K562 (cell line): ENCODE data around the gene SYNGR4. TPM values are rescaled to one million over a fixed set of nuclear protein-coding genes. Genes with fewer than 3 reads are reported as not detected.

Source experiments
- CBX1 ChIP-seq: sonication (generic); IDR thresholded peaks from 2 replicates; pipeline ENCODE4 v1.6.1; 2016; ENCODE audit warnings: antibody characterized with exemption, low read depth, mild to moderate bottlenecking
- CBX8 ChIP-seq: fragments of 200-600 bp; sonication (generic); IDR thresholded peaks from 2 replicates; pipeline ENCODE4 v1.6.1; 2012; ENCODE audit warnings: borderline replicate concordance, mixed run types, low read depth, mild to moderate bottlenecking, moderate library complexity, mixed read lengths, low read length, control low read depth, inconsistent platforms; ENCODE audit not compliant: poor library complexity, severe bottlenecking; ENCODE audit errors: extremely low read depth
- E2F3 ChIP-seq: fragments of 250-450 bp; sonication (Bioruptor Pico); IDR thresholded peaks from 2 replicates; pipeline ENCODE4 v1.4.0; 2020; ENCODE audit warnings: mild to moderate bottlenecking
- EWSR1 ChIP-seq: fragments of 450-650 bp; IDR thresholded peaks from 2 replicates; pipeline ENCODE4 v1.6.1; 2018; ENCODE audit warnings: borderline replicate concordance, mild to moderate bottlenecking, low read depth, moderate library complexity; ENCODE audit not compliant: partially characterized antibody
- LCOR ChIP-seq: sonication (generic); formaldehyde crosslinking; IDR thresholded peaks from 2 replicates; pipeline ENCODE4 v1.8.0; 2022; ENCODE audit warnings: mild to moderate bottlenecking, missing genetic modification reagents
- NR1H2 ChIP-seq: sonication (generic); formaldehyde crosslinking; IDR thresholded peaks from 2 replicates; pipeline ENCODE4 v1.4.0; 2020; ENCODE audit warnings: mild to moderate bottlenecking, missing genetic modification reagents
- RBBP5 ChIP-seq: fragments of 200-600 bp; sonication (generic); IDR thresholded peaks from 2 replicates; pipeline ENCODE4 v1.6.1; 2012; ENCODE audit warnings: borderline replicate concordance, mild to moderate bottlenecking, low read length, control low read depth, inconsistent platforms; ENCODE audit not compliant: insufficient read depth, poor library complexity, severe bottlenecking
- RBM22 ChIP-seq: fragments of 200-400 bp; formaldehyde crosslinking; IDR thresholded peaks from 2 replicates; pipeline ENCODE4 v1.6.1; 2018; ENCODE audit warnings: low read length, low read depth; ENCODE audit not compliant: poor library complexity, severe bottlenecking
- RBM39 ChIP-seq: fragments of 200-400 bp; formaldehyde crosslinking; optimal IDR thresholded peaks from 2 replicates; pipeline ENCODE3; 2018; ENCODE audit warnings: low read depth, low read length
- SETDB1 ChIP-seq: IDR thresholded peaks from one replicate; pipeline ENCODE4 v1.6.1; 2012; ENCODE audit warnings: low read length, control low read depth, inconsistent platforms
- SIRT6 ChIP-seq: IDR thresholded peaks from one replicate; pipeline ENCODE4 v1.6.1; 2012; ENCODE audit warnings: low read depth, mild to moderate bottlenecking, control low read depth, inconsistent platforms, low read length, moderate library complexity
- SRSF1 ChIP-seq: fragments of 200-400 bp; formaldehyde crosslinking; IDR thresholded peaks from 2 replicates; pipeline ENCODE4 v1.6.1; 2017; ENCODE audit warnings: mild to moderate bottlenecking, low read depth, low read length, moderate library complexity
- TAF7 ChIP-seq: fragments of 450-650 bp; IDR thresholded peaks from 2 replicates; pipeline ENCODE4 v1.6.1; 2016; ENCODE audit warnings: missing genetic modification characterization, missing compliant biosample characterization
- XRCC3 ChIP-seq: fragments of 450-650 bp; IDR thresholded peaks from 2 replicates; pipeline ENCODE4 v1.6.1; 2017; ENCODE audit warnings: mild to moderate bottlenecking, moderate library complexity
- ZFX ChIP-seq: sonication (generic); formaldehyde crosslinking; IDR thresholded peaks from 2 replicates; pipeline ENCODE4 v1.8.0; 2022; ENCODE audit warnings: mild to moderate bottlenecking, missing genetic modification reagents, moderate library complexity
- ZNF408 ChIP-seq: fragments of 250-450 bp; sonication (Bioruptor Pico); IDR thresholded peaks from 2 replicates; pipeline ENCODE4 v1.4.0; 2020; ENCODE audit warnings: low read depth, mild to moderate bottlenecking, moderate library complexity
- ZNF444 ChIP-seq: fragments of 250-450 bp; sonication (Bioruptor Pico); IDR thresholded peaks from 2 replicates; pipeline ENCODE4 v1.4.0; 2020; ENCODE audit warnings: mild to moderate bottlenecking, moderate library complexity
- ZNF785 ChIP-seq: fragments of 250-450 bp; sonication (Bioruptor Pico); IDR thresholded peaks from 2 replicates; pipeline ENCODE4 v1.4.0; 2020; ENCODE audit warnings: mild to moderate bottlenecking
- polyA plus RNA-seq, 8 experiments: library from polyadenylated mRNA; depleted of rRNA in 4 of 8; stranded (reverse) in 5 of 8; unstranded in 3 of 8; fragments of >200 nt; fragmentation: Nextera tagmentation in 2 of 8; fragmentation: Illumina TruSeq in 1 of 8; extraction: Ambion mirVana in 2 of 8; extraction: Trizol in 1 of 8; gene quantifications; 2 replicates each; pipeline versions ENCODE4 v1.2.1 to v1.2.3, GENCODE V29; 2011 to 2014; ENCODE audit warnings: inconsistent platforms in 1 of 8, missing spikeins in 1 of 8
- total RNA-seq, 7 experiments: library from RNA; depleted of rRNA in 6 of 7; stranded (reverse); fragments of >200 nt in 6 of 7; fragmentation: Illumina TruSeq in 2 of 7; extraction: Trizol in 2 of 7; gene quantifications; 2 replicates each; pipeline versions ENCODE4 v1.2.1 to v1.2.3, GENCODE V29; 2011 to 2021; ENCODE audit warnings: low replicate concordance in 1 of 7
- TF ChIP-seq, protein P1 (sequence below): fragments of 450-650 bp; formaldehyde crosslinking; IDR thresholded peaks from 2 replicates; pipeline ENCODE4 v1.4.0; 2020; ENCODE audit warnings: mild to moderate bottlenecking, moderate library complexity
- TF ChIP-seq, protein P2 (sequence below): fragments of 250-450 bp; sonication (Bioruptor Pico); IDR thresholded peaks from 2 replicates; pipeline ENCODE4 v1.8.0; 2021; ENCODE audit warnings: moderate library complexity, mild to moderate bottlenecking, inconsistent platforms
- TF ChIP-seq, protein P3 (sequence below): sonication (generic); formaldehyde crosslinking; IDR thresholded peaks from 2 replicates; pipeline ENCODE4 v1.8.0; 2023; ENCODE audit warnings: mild to moderate bottlenecking, missing genetic modification reagents

The SYNGR4 gene
- total and polyA plus RNA-seq, 9 of the 15 experiments (the other 6 are each of a cell fraction or from before 2014, with no cell fraction given) = 0.07 to 0.14 TPM; not detected in 7

DNA sequence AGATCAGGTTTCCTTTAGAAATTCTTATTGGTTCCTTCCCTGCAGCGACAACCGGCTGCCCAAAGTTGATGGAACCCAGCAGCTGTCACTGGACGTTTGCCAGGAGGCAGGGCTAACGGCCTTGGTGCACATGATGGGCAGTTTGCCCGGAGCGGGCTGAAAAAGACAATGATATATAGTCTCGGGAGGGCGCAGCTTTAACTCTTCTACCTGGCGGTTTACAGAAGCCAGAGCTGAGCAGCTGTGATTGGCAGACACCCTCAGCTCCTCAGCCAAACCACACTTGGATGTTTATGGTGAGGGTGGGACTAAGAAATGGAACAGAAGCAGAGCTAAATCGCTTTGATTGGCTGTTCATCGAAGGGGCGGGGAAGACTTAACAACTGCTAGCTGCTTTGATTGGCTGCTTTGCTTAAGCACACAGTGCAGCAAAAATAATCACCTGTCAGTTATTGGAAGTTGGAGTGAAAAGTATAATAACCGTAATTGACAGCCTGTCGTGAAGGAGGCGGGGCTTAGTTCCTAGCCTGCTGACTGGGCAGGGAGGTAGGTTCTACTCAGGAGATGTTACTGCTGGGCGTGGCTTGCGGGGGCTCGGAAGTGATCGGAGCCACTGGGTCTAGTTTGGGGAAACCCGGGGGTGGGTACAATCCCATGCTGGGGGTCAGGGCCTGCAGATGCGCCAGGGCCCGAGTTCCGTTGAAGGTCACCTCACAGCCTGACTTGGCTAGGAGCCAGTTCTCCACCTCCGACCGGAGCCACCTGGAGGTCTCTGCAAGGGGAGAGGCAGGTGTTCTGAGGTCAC is 31.3 kb upstream of the SYNGR4 start (continued):
- TF ChIP-seq, protein P1, sequence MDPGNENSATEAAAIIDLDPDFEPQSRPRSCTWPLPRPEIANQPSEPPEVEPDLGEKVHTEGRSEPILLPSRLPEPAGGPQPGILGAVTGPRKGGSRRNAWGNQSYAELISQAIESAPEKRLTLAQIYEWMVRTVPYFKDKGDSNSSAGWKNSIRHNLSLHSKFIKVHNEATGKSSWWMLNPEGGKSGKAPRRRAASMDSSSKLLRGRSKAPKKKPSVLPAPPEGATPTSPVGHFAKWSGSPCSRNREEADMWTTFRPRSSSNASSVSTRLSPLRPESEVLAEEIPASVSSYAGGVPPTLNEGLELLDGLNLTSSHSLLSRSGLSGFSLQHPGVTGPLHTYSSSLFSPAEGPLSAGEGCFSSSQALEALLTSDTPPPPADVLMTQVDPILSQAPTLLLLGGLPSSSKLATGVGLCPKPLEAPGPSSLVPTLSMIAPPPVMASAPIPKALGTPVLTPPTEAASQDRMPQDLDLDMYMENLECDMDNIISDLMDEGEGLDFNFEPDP = no peak
- no peak for TF ChIP-seq TAF7 (tag)
- no peak for TF ChIP-seq SIRT6
- TF ChIP-seq NR1H2 (CRISPR knock-in tag) = no peak
- TF ChIP-seq ZFX (CRISPR knock-in tag) = no peak; the same call in 1 of the 2 replicates
- TF ChIP-seq, protein P2, sequence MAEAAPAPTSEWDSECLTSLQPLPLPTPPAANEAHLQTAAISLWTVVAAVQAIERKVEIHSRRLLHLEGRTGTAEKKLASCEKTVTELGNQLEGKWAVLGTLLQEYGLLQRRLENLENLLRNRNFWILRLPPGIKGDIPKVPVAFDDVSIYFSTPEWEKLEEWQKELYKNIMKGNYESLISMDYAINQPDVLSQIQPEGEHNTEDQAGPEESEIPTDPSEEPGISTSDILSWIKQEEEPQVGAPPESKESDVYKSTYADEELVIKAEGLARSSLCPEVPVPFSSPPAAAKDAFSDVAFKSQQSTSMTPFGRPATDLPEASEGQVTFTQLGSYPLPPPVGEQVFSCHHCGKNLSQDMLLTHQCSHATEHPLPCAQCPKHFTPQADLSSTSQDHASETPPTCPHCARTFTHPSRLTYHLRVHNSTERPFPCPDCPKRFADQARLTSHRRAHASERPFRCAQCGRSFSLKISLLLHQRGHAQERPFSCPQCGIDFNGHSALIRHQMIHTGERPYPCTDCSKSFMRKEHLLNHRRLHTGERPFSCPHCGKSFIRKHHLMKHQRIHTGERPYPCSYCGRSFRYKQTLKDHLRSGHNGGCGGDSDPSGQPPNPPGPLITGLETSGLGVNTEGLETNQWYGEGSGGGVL (CRISPR knock-in tag) = no peak
- no peak for TF ChIP-seq XRCC3
- TF ChIP-seq SRSF1 = no peak
- TF ChIP-seq, protein P3, sequence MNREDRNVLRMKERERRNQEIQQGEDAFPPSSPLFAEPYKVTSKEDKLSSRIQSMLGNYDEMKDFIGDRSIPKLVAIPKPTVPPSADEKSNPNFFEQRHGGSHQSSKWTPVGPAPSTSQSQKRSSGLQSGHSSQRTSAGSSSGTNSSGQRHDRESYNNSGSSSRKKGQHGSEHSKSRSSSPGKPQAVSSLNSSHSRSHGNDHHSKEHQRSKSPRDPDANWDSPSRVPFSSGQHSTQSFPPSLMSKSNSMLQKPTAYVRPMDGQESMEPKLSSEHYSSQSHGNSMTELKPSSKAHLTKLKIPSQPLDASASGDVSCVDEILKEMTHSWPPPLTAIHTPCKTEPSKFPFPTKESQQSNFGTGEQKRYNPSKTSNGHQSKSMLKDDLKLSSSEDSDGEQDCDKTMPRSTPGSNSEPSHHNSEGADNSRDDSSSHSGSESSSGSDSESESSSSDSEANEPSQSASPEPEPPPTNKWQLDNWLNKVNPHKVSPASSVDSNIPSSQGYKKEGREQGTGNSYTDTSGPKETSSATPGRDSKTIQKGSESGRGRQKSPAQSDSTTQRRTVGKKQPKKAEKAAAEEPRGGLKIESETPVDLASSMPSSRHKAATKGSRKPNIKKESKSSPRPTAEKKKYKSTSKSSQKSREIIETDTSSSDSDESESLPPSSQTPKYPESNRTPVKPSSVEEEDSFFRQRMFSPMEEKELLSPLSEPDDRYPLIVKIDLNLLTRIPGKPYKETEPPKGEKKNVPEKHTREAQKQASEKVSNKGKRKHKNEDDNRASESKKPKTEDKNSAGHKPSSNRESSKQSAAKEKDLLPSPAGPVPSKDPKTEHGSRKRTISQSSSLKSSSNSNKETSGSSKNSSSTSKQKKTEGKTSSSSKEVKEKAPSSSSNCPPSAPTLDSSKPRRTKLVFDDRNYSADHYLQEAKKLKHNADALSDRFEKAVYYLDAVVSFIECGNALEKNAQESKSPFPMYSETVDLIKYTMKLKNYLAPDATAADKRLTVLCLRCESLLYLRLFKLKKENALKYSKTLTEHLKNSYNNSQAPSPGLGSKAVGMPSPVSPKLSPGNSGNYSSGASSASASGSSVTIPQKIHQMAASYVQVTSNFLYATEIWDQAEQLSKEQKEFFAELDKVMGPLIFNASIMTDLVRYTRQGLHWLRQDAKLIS (CRISPR knock-in tag) = no peak
- TF ChIP-seq CBX1 = 0 out of 2 replicates have a peak, but pooled peaks have one; percentile 38
- no peak for TF ChIP-seq ZNF408
- TF ChIP-seq ZNF444 (CRISPR knock-in tag) = no peak
- TF ChIP-seq RBM39 = peak; percentile 30
- TF ChIP-seq RBM22 = no peak
- TF ChIP-seq CBX8 = no peak
- TF ChIP-seq RBBP5 = no peak
- no peak for TF ChIP-seq EWSR1
- no peak for TF ChIP-seq E2F3 (CRISPR knock-in tag)
- no peak for TF ChIP-seq SETDB1
- 0 out of 2 replicates have a peak, but pooled peaks have one; percentile 43 for TF ChIP-seq LCOR (CRISPR knock-in tag)
- TF ChIP-seq ZNF785 (CRISPR knock-in tag) = no peak
